Mucosa of descending colon (tissue), 3 donors: ENCODE results near the gene AFAP1. TPM values are rescaled to one million over a fixed set of nuclear protein-coding genes. Genes with fewer than 3 reads are reported as not detected.

Source experiments
- ATAC-seq: fragments of 200-7000 bp; cut with Tn5 transposase; one replicate; pipeline ENCODE4 v1.9.1; 2020; ENCODE audit warnings: mild to moderate bottlenecking, moderate library complexity
- DNase-seq, 3 donors: peaks; one replicate each; pipeline ENCODE4 v3.0.0-alpha.2; 2020
- H3K36me3 ChIP-seq: fragments of 200-600 bp; one replicate; pipeline ENCODE4 v1.8.0; 2021; ENCODE audit warnings: low read depth, mild to moderate bottlenecking
- H3K4me1 ChIP-seq: fragments of 200-600 bp; one replicate; pipeline ENCODE4 v1.8.0; 2021; ENCODE audit warnings: low read depth, mild to moderate bottlenecking
- H3K4me3 ChIP-seq: fragments of 200-600 bp; one replicate; pipeline ENCODE4 v1.8.0; 2021; ENCODE audit warnings: mild to moderate bottlenecking
- H3K9me3 ChIP-seq: fragments of 200-600 bp; one replicate; pipeline ENCODE4 v1.8.0; 2021; ENCODE audit warnings: mild to moderate bottlenecking
- CTCF ChIP-seq: fragments of 200-600 bp; IDR thresholded peaks from one replicate; pipeline ENCODE4 v1.8.0; 2022; ENCODE audit warnings: antibody characterized with exemption, mild to moderate bottlenecking
- intact Hi-C, 2 donors: fragments of 100-400 bp; cut with DNase I in 1 of 2; cut with micrococcal nuclease in 1 of 2; formaldehyde crosslinking; loops; one replicate each; pipeline versions ENCODE4 v1.11.0 to v1.11.1; 2022; cut with DNase I, micrococcal nuclease
- total RNA-seq, 3 donors: library from RNA; stranded (reverse); fragmentation: NEBNext Ultra II Directional in 2 of 3; extraction: Animal tissue kit (Norgen Biotek cat#: 25700) in 2 of 3; gene quantifications; one replicate each; pipeline versions ENCODE4 v1.2.1 to v1.2.4, GENCODE V29; 2021 to 2023
- donor health status: DM: no; HTN: no; CAD: no; lungs with moderate emphysema.
- donor health status: DM: no; HTN: no; CAD: no.
- donor health status: DM: no; HTN: yes; CAD: no.

Gene AFAP1
- total RNA-seq, 3 donors from 2014 or later: 31.4 to 59.1 (median 37.1) TPM

GRCh38 chr4:7757501-7758471 lies 181.9 kb downstream of the AFAP1 start:
- H3K36me3 ChIP-seq: no peaks in the 10 kb centered on the region
- no peak for TF ChIP-seq CTCF
- intact Hi-C loops: no loop called here
- ATAC-seq (peak; percentile 44), DNase-seq (peak in 1 of 3 donors; percentile 42)
- no peak overlapping the region for H3K4me3 ChIP-seq
- no peaks in the 10 kb centered on the region for H3K4me1 ChIP-seq
- H3K9me3 ChIP-seq: no peaks in the 10 kb centered on the region

GRCh38 chr4:7756561-7757355 lies 182.9 kb downstream of the AFAP1 start:
- H3K9me3 ChIP-seq: no peaks in the 10 kb centered on the region
- H3K36me3 ChIP-seq: no peaks in the 10 kb centered on the region
- DNase-seq (peak in 1 of 3 donors; percentile 44), ATAC-seq (peak; percentile 4)
- intact Hi-C loops: no loop called here
- no peak overlapping the region for H3K4me3 ChIP-seq
- TF ChIP-seq CTCF: no peak
- no peaks in the 10 kb centered on the region for H3K4me1 ChIP-seq

- Histone ChIP-seq H3K36me3 (no peaks in the 10 kb centered on the region), H3K4me3 (no peak overlapping the region), H3K4me1 (no peaks in the 10 kb centered on the region), H3K9me3 (no peaks in the 10 kb centered on the region)
- intact Hi-C loops: no loop called here
- DNase-seq (peak in 1 of 3 donors; percentile 18), ATAC-seq (no peak)
- no peak for TF ChIP-seq CTCF
Measured at GRCh38 chr4:7756071-7756470, 183.6 kb downstream of the AFAP1 start.

GRCh38 chr4:7755561-7755960 lies 184.1 kb downstream of the AFAP1 start:
- H3K4me3 ChIP-seq: no peak overlapping the region
- DNase-seq: no peak
- no peaks in the 10 kb centered on the region for H3K36me3 ChIP-seq
- no peak for TF ChIP-seq CTCF
- ATAC-seq: no peak
- H3K9me3 ChIP-seq: no peaks in the 10 kb centered on the region
- intact Hi-C loops: no loop called here
- H3K4me1 ChIP-seq: no peaks in the 10 kb centered on the region

DNA sequence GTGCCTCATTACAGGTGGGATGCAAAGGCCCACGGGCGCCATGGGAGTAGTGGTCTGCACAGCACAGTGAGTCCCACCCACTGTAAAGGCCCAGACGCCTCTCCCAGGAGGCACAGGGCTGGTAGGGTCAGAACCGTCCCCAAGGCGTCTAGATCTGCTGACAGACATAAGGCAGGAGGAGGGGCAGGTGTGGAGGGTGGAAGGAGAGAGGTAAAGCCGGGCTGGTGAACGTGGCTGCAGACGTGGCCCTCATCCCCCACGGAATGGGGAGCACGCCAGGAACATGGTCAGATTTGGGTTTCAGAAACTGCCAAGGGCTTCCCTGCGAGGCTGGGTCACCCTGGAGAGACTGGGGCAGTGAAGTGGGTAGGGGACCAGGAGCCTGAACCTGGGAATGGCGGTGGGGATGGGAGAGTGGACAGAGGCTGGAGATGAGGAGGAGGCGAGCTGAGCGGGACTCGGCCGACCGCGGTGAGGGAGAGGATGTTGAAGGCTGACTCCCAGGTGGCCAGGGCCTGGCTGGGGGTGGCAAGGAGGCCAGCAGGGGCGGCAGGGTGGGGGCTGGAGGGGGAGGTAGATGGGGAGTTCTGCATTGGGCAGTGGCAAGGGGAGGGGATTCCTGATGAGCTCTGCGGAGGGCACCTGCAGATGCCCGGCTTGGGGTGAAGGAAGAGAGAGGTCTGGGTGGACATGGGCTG lies 184.9 kb downstream of the AFAP1 start:
- H3K4me3 ChIP-seq: no peak overlapping the region
- intact Hi-C loops: no loop called here
- no peaks in the 10 kb centered on the region for H3K4me1 ChIP-seq
- no peak for ATAC-seq
- peak in 1 of 3 donors; percentile 34 for DNase-seq
- H3K36me3 ChIP-seq: no peaks in the 10 kb centered on the region
- H3K9me3 ChIP-seq: no peaks in the 10 kb centered on the region
- no peak for TF ChIP-seq CTCF
